ENCODE measurements around the gene EEF1A1. TPM values are rescaled to one million over a fixed set of nuclear protein-coding genes. Genes with fewer than 3 reads are reported as not detected.
"Not testable (repeated sequence)": the region's sequence is repeated elsewhere in the genome, so short reads cannot be mapped to it uniquely, and the experiment has no call there.

Gene EEF1A1
- total and polyA plus RNA-seq, 2 donors (not counting 1 experiment from before 2014, with no cell fraction given), result 15,755 to 21,405 TPM

DNA sequence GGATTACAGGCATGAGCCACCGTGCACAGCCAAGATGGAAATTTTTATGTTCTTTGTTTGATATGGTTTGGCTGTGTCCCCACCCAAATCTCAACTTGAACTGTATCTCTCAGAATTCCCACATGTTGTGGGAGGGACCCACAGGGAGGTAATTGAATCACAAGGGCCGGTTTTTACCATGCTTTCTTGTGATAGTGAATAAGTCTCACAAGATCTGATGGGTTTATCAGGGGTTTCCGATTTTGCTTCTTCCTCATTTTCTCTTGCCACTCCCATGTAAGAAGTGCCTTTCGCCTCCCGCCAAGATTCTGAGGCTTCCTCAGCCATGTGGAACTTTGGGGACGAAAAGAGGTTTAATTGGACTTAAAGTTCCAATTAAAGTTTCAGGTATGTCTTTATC, 14.6 kb downstream of the EEF1A1 start:
- Histone ChIP-seq H3K4me2 (ENCODE audit: extremely low read depth, insufficient read depth, low read length) (no peak overlapping the region), H3K27ac (ENCODE audit: insufficient read depth, low read length) (no peak overlapping the region), H3K36me3 (ENCODE audit: control insufficient read depth, insufficient read depth, low read length) (peaks cover 2% of the 10 kb centered on the region), H3K79me2 (ENCODE audit: control insufficient read depth, insufficient read depth, low read length) (no peaks in the 10 kb centered on the region), H3K27me3 (ENCODE audit: control insufficient read depth, insufficient read depth, low read length) (no peaks in the 10 kb centered on the region), H3K4me1 (ENCODE audit: control insufficient read depth, extremely low read depth, insufficient read depth, low read length) (no peaks in the 10 kb centered on the region), H3K9me3 (ENCODE audit: control insufficient read depth, insufficient read depth, low read depth, low read length) (no peaks in the 10 kb centered on the region), H3K4me3 (replicated peaks in 1 of 4; ENCODE audit: control extremely low read depth in 1 of 4, insufficient read depth in 1 of 4, low read depth in 3 of 4, low read length in 4 of 4) (no peak overlapping the region), H3K9ac (ENCODE audit: insufficient read depth, low read length) (no peak overlapping the region), H2AFZ (ENCODE audit: low read length) (no peak overlapping the region), H4K20me1 (ENCODE audit: control insufficient read depth, extremely low read depth, insufficient read depth, low read length) (no peaks in the 10 kb centered on the region)
- no peak for TF ChIP-seq EZH2 (IDR thresholded peaks at IDR 0.05; ENCODE audit: low read length, missing control alignments)
- TF ChIP-seq, protein P1, sequence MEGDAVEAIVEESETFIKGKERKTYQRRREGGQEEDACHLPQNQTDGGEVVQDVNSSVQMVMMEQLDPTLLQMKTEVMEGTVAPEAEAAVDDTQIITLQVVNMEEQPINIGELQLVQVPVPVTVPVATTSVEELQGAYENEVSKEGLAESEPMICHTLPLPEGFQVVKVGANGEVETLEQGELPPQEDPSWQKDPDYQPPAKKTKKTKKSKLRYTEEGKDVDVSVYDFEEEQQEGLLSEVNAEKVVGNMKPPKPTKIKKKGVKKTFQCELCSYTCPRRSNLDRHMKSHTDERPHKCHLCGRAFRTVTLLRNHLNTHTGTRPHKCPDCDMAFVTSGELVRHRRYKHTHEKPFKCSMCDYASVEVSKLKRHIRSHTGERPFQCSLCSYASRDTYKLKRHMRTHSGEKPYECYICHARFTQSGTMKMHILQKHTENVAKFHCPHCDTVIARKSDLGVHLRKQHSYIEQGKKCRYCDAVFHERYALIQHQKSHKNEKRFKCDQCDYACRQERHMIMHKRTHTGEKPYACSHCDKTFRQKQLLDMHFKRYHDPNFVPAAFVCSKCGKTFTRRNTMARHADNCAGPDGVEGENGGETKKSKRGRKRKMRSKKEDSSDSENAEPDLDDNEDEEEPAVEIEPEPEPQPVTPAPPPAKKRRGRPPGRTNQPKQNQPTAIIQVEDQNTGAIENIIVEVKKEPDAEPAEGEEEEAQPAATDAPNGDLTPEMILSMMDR (conservative IDR thresholded peaks at IDR 0.05 in 1 of 2, IDR thresholded peaks at IDR 0.05 in 1 of 2; ENCODE audit: low read depth in 1 of 2, low read length in 2 of 2), result no peak
- no peak for DNase-seq (ENCODE audit: low read depth in 2 of 2)

DNA sequence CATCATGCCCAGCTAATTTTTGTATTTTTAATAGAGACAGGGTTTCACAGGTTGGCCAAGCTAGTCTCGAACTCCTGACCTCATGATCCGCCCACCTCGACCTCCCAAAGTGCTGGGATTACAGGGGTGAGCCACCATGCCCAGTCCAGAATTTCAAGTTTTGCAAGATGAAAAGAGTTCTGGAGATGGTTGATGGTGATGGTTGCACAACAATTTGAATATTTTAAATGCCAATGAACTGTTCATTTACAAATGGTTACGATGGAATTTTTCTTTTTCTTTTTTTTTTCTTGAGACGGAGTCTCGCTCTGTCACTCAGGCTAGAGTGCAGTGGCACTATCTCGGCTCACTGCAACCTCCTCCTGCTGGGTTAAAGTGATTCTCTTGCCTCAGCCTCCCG, 15.1 kb downstream of the EEF1A1 start:
- not testable (repeated sequence) for DNase-seq (ENCODE audit: low read depth in 2 of 2); H3K36me3 ChIP-seq (ENCODE audit: control insufficient read depth, insufficient read depth, low read length); H3K9me3 ChIP-seq (ENCODE audit: control insufficient read depth, insufficient read depth, low read depth, low read length); H3K4me1 ChIP-seq (ENCODE audit: control insufficient read depth, extremely low read depth, insufficient read depth, low read length); H3K79me2 ChIP-seq (ENCODE audit: control insufficient read depth, insufficient read depth, low read length); H2AFZ ChIP-seq (ENCODE audit: low read length); H3K9ac ChIP-seq (ENCODE audit: insufficient read depth, low read length); H4K20me1 ChIP-seq (ENCODE audit: control insufficient read depth, extremely low read depth, insufficient read depth, low read length); H3K27me3 ChIP-seq (ENCODE audit: control insufficient read depth, insufficient read depth, low read length); H3K27ac ChIP-seq (ENCODE audit: insufficient read depth, low read length); H3K4me2 ChIP-seq (ENCODE audit: extremely low read depth, insufficient read depth, low read length); H3K4me3 ChIP-seq (replicated peaks in 1 of 4; ENCODE audit: control extremely low read depth in 1 of 4, insufficient read depth in 1 of 4, low read depth in 3 of 4, low read length in 4 of 4)

DNA sequence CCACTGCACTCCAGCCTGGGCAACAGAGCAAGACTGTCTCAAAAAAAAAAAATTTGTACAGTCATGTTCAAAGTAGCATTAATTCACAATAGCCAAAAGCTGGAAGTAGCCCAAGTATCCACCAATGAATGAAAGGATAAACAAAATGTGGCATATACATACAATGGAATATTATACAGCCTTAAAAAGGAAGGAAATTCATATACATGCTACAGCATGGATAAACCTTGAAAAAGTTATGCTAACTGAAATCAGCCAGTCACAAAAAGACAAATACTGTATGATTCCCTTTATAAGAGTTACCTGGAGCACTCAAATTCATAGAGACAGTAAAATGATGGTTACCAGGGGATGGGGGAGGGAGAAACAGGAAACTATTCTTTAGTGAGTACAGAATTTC, 15.7 kb downstream of the EEF1A1 start:
- H3K27me3 ChIP-seq (ENCODE audit: control insufficient read depth, insufficient read depth, low read length), result no peaks in the 10 kb centered on the region
- no peak for DNase-seq (ENCODE audit: low read depth in 2 of 2)
- H3K36me3 ChIP-seq (ENCODE audit: control insufficient read depth, insufficient read depth, low read length), result peaks cover 2% of the 10 kb centered on the region
- no peak overlapping the region for H3K4me3 ChIP-seq (replicated peaks in 1 of 4; ENCODE audit: control extremely low read depth in 1 of 4, insufficient read depth in 1 of 4, low read depth in 3 of 4, low read length in 4 of 4)
- H2AFZ ChIP-seq (ENCODE audit: low read length), result no peak overlapping the region
- no peaks in the 10 kb centered on the region for H4K20me1 ChIP-seq (ENCODE audit: control insufficient read depth, extremely low read depth, insufficient read depth, low read length)
- no peak overlapping the region for H3K4me2 ChIP-seq (ENCODE audit: extremely low read depth, insufficient read depth, low read length)
- no peaks in the 10 kb centered on the region for H3K79me2 ChIP-seq (ENCODE audit: control insufficient read depth, insufficient read depth, low read length)
- no peaks in the 10 kb centered on the region for H3K4me1 ChIP-seq (ENCODE audit: control insufficient read depth, extremely low read depth, insufficient read depth, low read length)
- H3K9ac ChIP-seq (ENCODE audit: insufficient read depth, low read length), result no peak overlapping the region
- H3K9me3 ChIP-seq (ENCODE audit: control insufficient read depth, insufficient read depth, low read depth, low read length), result no peaks in the 10 kb centered on the region
- TF ChIP-seq, protein P1 (conservative IDR thresholded peaks at IDR 0.05 in 1 of 2, IDR thresholded peaks at IDR 0.05 in 1 of 2; ENCODE audit: low read depth in 1 of 2, low read length in 2 of 2), result no peak
- no peak for TF ChIP-seq EZH2 (IDR thresholded peaks at IDR 0.05; ENCODE audit: low read length, missing control alignments)
- H3K27ac ChIP-seq (ENCODE audit: insufficient read depth, low read length), result no peak overlapping the region
